GM13976 (cell line): ENCODE data around the gene AP1S1.

Experiments
- DNase-seq: peaks from one replicate; pipeline ENCODE4 v3.0.0; 2012; ENCODE audit warnings: low spot score
- CTCF ChIP-seq: IDR thresholded peaks from 2 replicates; pipeline ENCODE4 v1.5.1; 2012; ENCODE audit warnings: borderline replicate concordance, mild to moderate bottlenecking; ENCODE audit not compliant: insufficient read depth; ENCODE audit errors: extremely low read depth, missing control alignments, control extremely low read depth
- in situ Hi-C: fragments of 300-500 bp; cut with MboI; formaldehyde crosslinking; loops from one replicate; pipeline ENCODE4 v1.12.0; 2022; ENCODE audit warnings: low sequenced_read_pairs, mixed read lengths, inconsistent platforms; ENCODE audit not compliant: unreplicated experiment

Gene AP1S1

DNA sequence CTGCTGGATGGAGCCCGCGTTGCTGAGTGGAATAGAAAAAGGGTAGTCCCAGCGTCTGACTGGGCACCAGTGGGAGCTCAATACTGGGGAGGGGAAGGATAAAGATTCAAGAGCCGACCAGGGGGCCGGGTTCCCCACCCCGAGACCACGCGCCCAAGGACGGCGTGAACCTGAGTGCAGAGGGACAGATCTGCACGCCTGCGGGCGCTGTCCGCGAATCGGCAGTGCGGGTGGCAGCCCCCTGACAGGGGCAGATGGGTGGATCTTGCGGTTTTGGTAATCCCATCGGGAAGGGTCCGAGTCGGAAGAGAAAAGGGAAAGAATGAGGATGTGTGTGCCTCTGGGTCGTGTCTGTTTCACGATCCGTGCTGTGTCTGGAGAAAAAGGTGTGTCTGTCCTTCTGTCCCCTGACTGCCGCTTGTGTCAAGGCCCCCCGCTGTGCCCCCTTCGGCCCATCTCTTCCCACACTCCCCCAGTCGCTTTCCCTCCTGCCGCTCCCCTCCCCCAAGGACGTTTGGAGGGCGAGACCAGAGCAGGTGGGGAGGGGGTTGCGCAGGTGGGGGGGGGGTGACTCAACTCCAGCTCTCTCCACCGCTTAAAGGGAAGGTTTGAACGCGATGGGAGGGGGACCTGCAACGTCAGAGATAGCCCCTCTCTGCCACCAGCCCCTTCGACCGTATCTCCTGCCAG lies 11.8 kb downstream of the AP1S1 start:
- in situ Hi-C loops: no loop called here
- TF ChIP-seq CTCF: no peak

DNA sequence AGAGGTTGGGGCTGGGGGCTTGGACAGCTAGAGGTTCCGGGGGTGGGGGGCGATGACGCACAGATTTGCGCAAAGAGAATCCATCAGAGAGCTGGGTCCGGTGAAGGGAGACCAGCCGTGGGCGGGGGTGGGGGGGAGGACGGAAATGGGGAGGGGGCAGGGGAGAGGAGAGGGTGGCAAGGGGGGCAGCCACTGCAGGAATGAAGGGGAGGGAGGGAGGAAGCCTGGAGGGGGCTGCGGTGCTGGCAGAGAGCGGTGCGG lies 12.3 kb downstream of the AP1S1 start:
- in situ Hi-C loops: no loop called here
- DNase-seq: no peak
- no peak for TF ChIP-seq CTCF

More for the DNA sequence above, 11.8 kb downstream of the AP1S1 start:
- DNase-seq: no peak

- in situ Hi-C loops: no loop called here
- TF ChIP-seq CTCF: no peak
- no peak for DNase-seq
Observed at GRCh38 chr7:101166909-101167644, 12.8 kb downstream of the AP1S1 start.

GRCh38 chr7:101167645-101168411 lies 13.6 kb downstream of the AP1S1 start:
- TF ChIP-seq CTCF: no peak
- DNase-seq: no peak
- in situ Hi-C loops: no loop called here

DNA sequence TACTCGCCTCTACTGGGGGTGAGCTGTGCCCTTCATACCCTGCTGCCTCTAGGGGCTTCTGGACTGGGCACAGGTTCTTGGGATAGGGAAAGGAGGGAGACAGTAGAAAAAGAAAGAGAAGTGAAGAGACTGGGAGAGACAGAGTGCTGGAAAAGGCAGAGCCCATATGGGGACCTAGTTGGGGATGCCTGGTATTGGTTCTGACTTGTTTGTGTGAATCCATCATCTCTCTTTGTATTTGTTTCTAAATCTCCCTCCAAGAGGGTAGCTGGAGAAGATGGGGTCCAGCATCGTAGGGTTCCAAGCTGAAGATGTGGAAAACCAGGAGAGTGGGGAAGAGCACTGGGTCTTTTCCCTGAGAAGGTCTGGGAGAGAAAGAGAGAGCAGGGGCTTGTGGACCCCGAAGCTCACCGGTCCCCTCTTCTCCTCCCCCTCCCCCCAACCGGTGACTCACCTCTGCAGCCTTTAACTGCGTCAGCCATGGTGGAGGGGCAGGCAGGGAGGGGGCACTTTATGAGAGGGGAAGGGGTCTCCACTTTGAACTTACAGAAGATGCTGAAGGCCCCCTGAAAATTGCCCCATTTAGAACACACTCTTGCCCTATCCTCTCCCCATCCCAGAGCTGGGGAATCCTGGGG lies 14.3 kb downstream of the AP1S1 start:
- TF ChIP-seq CTCF: no peak
- DNase-seq: no peak
- in situ Hi-C loops: no loop called here

DNA sequence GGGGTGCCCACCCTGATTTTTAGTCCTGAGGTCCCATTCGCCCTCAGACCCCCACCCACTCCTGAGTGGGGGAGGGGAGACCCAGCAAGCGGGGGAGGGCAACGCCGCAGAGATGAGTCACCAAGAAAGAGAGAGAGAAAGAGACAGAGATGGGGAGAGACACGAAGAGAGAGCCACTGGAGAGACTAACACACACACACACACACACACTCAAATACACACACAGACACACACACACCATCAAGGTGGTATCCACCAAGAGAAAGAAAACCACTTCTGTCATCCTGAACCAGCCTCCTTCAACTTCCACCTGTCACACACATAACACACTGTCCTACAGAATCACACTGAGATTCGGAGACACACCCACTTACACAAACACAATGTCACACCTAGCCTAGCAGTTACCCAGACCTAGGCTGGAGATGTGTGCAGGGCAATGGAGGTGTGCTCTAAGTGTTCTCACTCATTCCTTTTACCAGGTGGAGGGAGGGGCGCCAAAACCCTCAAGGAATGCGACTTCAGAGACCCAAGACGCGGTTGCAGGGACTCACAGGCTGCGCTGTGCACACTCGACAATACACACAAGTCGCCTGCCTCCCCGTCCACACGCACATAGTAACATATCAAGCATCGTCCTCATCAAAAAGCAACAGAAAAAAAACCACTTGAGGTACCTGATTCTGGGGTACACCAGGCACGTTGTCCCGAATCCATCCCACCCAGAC lies 15.0 kb downstream of the AP1S1 start:
- no peak for TF ChIP-seq CTCF
- no peak for DNase-seq
- in situ Hi-C loops: no loop called here
